HK-2 (cell line): ENCODE measurements around the gene ACOX1.

Source experiments
- DNase-seq: peaks from one replicate; pipeline ENCODE4 v3.0.0-alpha.2; 2018; ENCODE audit not compliant: unreplicated experiment

Gene ACOX1

DNA sequence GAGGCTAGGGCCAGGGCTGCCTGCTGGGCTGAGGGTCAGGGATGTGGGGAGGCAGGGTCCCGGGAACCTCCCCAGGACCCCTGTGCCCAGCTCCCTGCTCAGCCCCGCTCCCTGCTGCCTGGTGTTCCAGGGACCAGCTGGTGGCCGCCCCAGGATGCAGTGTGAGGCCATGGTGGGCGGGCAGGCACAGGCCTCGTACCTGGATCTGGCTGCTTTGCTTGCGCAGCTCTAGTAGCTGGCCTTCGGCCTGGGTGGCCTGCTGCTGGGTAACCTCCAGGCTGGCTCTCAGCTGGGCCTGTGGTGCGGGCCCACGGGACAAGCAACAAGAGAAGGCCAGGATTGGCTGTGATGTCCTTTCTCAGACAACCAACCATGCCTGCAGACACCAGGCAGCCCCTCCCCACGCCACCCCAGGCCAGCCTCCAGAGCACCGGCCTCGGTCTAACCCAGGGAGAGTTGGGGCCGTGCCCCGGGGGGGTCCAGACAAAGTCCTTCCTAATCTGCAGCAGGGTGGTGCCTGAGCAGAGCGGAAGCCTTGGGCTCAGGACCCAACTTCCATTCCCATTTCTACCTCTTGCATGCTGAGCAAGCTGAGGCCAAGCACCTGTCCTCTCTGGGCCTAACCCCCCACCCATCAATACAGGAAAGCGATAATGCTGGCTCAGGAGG, 86.3 kb downstream of the ACOX1 start:
- no peak for DNase-seq

- DNase-seq: no peak
Observed at GRCh38 chr17:75891605-75892555, 87.1 kb downstream of the ACOX1 start.
